DOHH2 (cell line): ENCODE data around the gene ABCC8.

Source experiments
- H3F3A ChIP-seq: fragments of 200-600 bp; sonication (generic), shearing (Covaris generic); 2 replicates; pipeline ENCODE4 v1.6.0; 2016; ENCODE audit warnings: antibody characterized with exemption, mild to moderate bottlenecking; ENCODE audit not compliant: control insufficient read depth, insufficient read depth
- H3K27ac ChIP-seq: fragments of 200-600 bp; sonication (generic); 2 replicates; pipeline ENCODE4 v1.5.1; 2014; ENCODE audit warnings: low read depth, mild to moderate bottlenecking, low read length, moderate library complexity
- H3K27me3 ChIP-seq: fragments of 200-600 bp; sonication (generic); 2 replicates; pipeline ENCODE4 v1.6.1; 2014; ENCODE audit warnings: mild to moderate bottlenecking, low read length, mixed read lengths; ENCODE audit not compliant: control insufficient read depth
- H3K36me3 ChIP-seq: fragments of 200-600 bp; sonication (generic); 2 replicates; pipeline ENCODE4 v1.6.1; 2014; ENCODE audit warnings: mild to moderate bottlenecking, low read length, moderate library complexity, mixed read lengths; ENCODE audit not compliant: control insufficient read depth
- H3K4me1 ChIP-seq: fragments of 200-600 bp; sonication (generic); 2 replicates; pipeline ENCODE4 v1.6.1; 2014; ENCODE audit warnings: mild to moderate bottlenecking, low read length, mixed read lengths; ENCODE audit not compliant: control insufficient read depth
- H3K4me2 ChIP-seq: fragments of 200-600 bp; sonication (generic); 2 replicates; pipeline ENCODE4 v1.6.0; 2014; ENCODE audit warnings: mild to moderate bottlenecking, low read length, moderate library complexity
- H3K4me3 ChIP-seq: fragments of 200-600 bp; sonication (generic); 2 replicates; pipeline ENCODE4 v1.5.1; 2014; ENCODE audit warnings: mild to moderate bottlenecking, low read length, mixed read lengths
- H3K79me2 ChIP-seq: fragments of 200-600 bp; sonication (generic); 2 replicates; pipeline ENCODE4 v1.6.1; 2014; ENCODE audit warnings: mild to moderate bottlenecking, low read length, mixed read lengths; ENCODE audit not compliant: control insufficient read depth
- H3K9me2 ChIP-seq: fragments of 200-600 bp; sonication (generic); replicated peaks from 2 replicates; pipeline ENCODE4 v1.6.1; 2014; ENCODE audit warnings: mild to moderate bottlenecking, low read length, mixed read lengths; ENCODE audit not compliant: control insufficient read depth
- H3K9me3 ChIP-seq: fragments of 200-600 bp; sonication (generic); 2 replicates; pipeline ENCODE4 v1.6.1; 2014; ENCODE audit warnings: antibody characterized with exemption, low read length, mixed read lengths; ENCODE audit not compliant: control insufficient read depth, insufficient read depth
- H4K20me1 ChIP-seq: fragments of 200-600 bp; sonication (generic); 2 replicates; pipeline ENCODE4 v1.6.0; 2014; ENCODE audit warnings: low read depth, mild to moderate bottlenecking, antibody characterized with exemption, low read length, moderate library complexity; ENCODE audit not compliant: control insufficient read depth, insufficient read depth
- EZH2phosphoT487 ChIP-seq: fragments of 200-600 bp; sonication (generic); IDR thresholded peaks from 2 replicates; pipeline ENCODE4 v1.6.1; 2017; ENCODE audit warnings: borderline replicate concordance, mild to moderate bottlenecking, antibody characterized with exemption, low read length, moderate library complexity, mixed read lengths
- TF ChIP-seq, protein P1 (sequence below): fragments of 200-600 bp; sonication (generic); IDR thresholded peaks from one replicate; pipeline ENCODE4 v1.5.1; 2014; ENCODE audit warnings: antibody characterized with exemption, mild to moderate bottlenecking, low read depth, low read length; ENCODE audit not compliant: poor library complexity, severe bottlenecking

Gene ABCC8

DNA sequence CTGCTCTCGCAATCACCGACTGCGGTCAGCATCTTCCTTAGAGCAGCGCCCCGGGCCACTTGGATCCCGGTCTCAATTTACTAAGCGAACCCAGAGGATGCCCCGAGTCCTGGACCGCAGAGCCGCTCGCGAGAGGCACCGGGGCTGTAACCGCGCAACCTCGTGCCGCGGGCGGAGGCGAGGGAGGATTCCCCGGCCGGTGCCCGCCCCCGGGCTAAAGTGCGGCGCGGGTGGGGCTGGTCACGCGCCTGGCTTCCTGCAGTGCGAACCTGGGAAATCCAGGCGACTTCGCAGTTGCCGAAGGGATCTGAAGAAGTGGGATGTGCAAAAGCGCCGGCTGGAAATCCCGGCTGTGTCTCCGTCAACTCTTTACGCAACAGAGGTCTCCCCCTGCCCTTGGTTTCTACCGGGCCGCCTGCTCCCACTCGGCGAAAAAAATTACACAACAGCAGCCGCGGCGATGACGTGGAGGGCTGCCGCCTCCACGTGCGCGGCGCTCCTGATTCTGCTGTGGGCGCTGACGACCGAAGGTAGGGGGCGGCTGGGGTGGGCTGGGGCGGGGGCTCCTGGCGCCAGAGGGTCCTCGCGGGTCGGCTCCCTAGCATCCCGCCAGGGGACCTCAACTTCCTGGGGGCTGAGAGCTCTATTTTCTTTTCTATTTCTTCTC, 125.0 kb downstream of the ABCC8 start, which contains the start of gene NCR3LG1:
NCR3LG1 (plus strand) TSS at position 291 of the 667 bp plus-strand sequence; CDS start at position 461, 170 bp downstream.
- TF ChIP-seq, protein P1, sequence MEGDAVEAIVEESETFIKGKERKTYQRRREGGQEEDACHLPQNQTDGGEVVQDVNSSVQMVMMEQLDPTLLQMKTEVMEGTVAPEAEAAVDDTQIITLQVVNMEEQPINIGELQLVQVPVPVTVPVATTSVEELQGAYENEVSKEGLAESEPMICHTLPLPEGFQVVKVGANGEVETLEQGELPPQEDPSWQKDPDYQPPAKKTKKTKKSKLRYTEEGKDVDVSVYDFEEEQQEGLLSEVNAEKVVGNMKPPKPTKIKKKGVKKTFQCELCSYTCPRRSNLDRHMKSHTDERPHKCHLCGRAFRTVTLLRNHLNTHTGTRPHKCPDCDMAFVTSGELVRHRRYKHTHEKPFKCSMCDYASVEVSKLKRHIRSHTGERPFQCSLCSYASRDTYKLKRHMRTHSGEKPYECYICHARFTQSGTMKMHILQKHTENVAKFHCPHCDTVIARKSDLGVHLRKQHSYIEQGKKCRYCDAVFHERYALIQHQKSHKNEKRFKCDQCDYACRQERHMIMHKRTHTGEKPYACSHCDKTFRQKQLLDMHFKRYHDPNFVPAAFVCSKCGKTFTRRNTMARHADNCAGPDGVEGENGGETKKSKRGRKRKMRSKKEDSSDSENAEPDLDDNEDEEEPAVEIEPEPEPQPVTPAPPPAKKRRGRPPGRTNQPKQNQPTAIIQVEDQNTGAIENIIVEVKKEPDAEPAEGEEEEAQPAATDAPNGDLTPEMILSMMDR, result no peak
- TF ChIP-seq EZH2phosphoT487, result no peak
- H3K4me1 ChIP-seq, result peaks cover 27% of the 10 kb centered on the region
- H3F3A ChIP-seq, result peaks cover 23% of the 10 kb centered on the region
- peaks cover 44% of the 10 kb centered on the region for H3K79me2 ChIP-seq
- peak within 1 kb of the TSS; percentile 95 for H3K27ac ChIP-seq
- H3K4me2 ChIP-seq, result peak within 1 kb of the TSS; percentile 74
- no peaks in the 10 kb centered on the region for H3K9me3 ChIP-seq
- H3K9me2 ChIP-seq, result no peaks in the 10 kb centered on the region
- H4K20me1 ChIP-seq, result no peaks in the 10 kb centered on the region; the same call in 1 of the 2 replicates
- peak within 1 kb of the TSS; percentile 77 for H3K4me3 ChIP-seq
- peaks cover 37% of the 10 kb centered on the region for H3K36me3 ChIP-seq
- H3K27me3 ChIP-seq, result peaks cover 3% of the 10 kb centered on the region; the same call in 1 of the 2 replicates

DNA sequence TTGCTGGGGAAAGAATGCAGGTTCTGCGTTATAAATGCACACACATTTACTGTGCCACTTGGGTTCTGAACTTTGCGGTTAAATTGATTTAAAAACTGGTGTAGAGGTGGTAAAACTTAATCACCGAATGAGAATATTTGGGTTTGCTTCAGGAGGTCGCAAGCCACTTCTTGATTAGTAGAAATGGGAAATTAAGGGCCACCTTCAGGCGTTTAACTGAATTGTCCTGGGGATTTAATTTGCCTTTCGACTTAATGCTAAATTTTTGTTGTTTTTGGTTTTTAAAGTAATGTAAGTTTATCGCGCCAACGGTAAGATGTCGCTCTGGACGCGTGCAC, 125.5 kb downstream of the ABCC8 start:
- Histone ChIP-seq H3K9me3 (no peaks in the 10 kb centered on the region), H3K4me1 (peaks cover 24% of the 10 kb centered on the region), H3F3A (peaks cover 23% of the 10 kb centered on the region), H3K36me3 (peaks cover 32% of the 10 kb centered on the region), H3K4me2 (peak overlapping the region; percentile 74), H3K4me3 (peak overlapping the region; percentile 77), H3K9me2 (no peaks in the 10 kb centered on the region), H3K27me3 (peaks cover 3% of the 10 kb centered on the region; the same call in 1 of the 2 replicates), H4K20me1 (no peaks in the 10 kb centered on the region; the same call in 1 of the 2 replicates), H3K79me2 (peaks cover 39% of the 10 kb centered on the region), H3K27ac (peak overlapping the region; percentile 95)
- TF ChIP-seq, protein P1, result peak; percentile 23
- TF ChIP-seq EZH2phosphoT487, result no peak

DNA sequence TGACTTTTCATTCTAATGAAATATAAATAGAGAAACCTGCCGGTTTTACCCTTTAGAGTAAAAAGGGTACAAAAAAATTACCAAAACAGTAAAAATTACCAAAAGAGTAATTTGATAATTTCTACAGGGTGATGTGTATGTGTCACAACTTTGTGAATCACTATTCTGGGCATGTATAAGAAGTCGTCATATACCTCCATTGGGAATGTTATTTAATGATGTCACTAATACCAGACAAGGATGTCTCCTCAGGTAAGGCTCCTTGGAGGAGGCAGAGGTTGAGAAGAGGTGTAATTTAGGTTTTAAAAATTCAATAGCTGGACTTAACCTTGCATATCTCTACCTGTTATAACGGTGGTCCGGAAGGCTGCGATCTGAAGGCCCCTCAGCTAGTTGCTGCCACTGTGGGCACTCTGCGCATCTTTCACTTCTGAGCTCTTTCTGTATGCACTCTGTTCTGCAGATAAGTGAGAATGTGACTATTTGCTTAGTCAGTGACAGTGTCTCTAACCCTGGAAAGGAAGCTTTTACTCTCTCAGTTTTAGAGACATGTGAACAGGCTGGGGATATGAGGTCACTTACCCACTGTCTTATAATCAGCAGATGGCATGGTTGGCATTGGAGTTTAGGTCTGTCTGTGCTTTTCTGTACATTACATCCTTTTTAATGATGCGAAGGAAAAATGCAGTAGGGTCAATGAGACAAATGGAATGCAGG, 126.0 kb downstream of the ABCC8 start:
- Histone ChIP-seq H3K4me2 (peak overlapping the region; percentile 74), H3K9me3 (no peaks in the 10 kb centered on the region), H3K9me2 (no peaks in the 10 kb centered on the region), H4K20me1 (no peaks in the 10 kb centered on the region; the same call in 1 of the 2 replicates), H3K4me1 (peaks cover 24% of the 10 kb centered on the region), H3K4me3 (peak overlapping the region; percentile 77), H3K27ac (peak overlapping the region; percentile 95; the same call in 1 of the 2 replicates), H3K27me3 (peaks cover 3% of the 10 kb centered on the region; the same call in 1 of the 2 replicates), H3K36me3 (peaks cover 29% of the 10 kb centered on the region), H3K79me2 (peaks cover 34% of the 10 kb centered on the region), H3F3A (peaks cover 23% of the 10 kb centered on the region)
- TF ChIP-seq EZH2phosphoT487, result no peak
- TF ChIP-seq, protein P1, result no peak
